GM12878 (cell line): Measurements from ENCODE around the gene MMP12.

Experiments
- EP300 ChIP-seq, 2 experiments: fragments of 150-350 bp in 1 of 2; IDR thresholded peaks; 2 replicates each; pipeline ENCODE4 v1.6.1; 2011 to 2012; ENCODE audit warnings: low read depth in 2 of 2, low read length in 2 of 2, borderline replicate concordance in 1 of 2, improper control_type of control experiment in 1 of 2, inconsistent platforms in 1 of 2; ENCODE audit not compliant: control insufficient read depth in 1 of 2
- MXI1 ChIP-seq: fragments of 150-350 bp; IDR thresholded peaks from 2 replicates; pipeline ENCODE4 v1.6.1; 2011; ENCODE audit warnings: low read depth, mild to moderate bottlenecking, inconsistent platforms, low read length, improper control_type of control experiment
- SMC3 ChIP-seq: IDR thresholded peaks from 2 replicates; pipeline ENCODE4 v1.6.1; 2011; ENCODE audit warnings: low read length, improper control_type of control experiment, borderline replicate concordance
- SUPT20H ChIP-seq: IDR thresholded peaks from 2 replicates; pipeline ENCODE4 v1.6.1; 2011; ENCODE audit warnings: low read depth, mild to moderate bottlenecking, low read length, moderate library complexity, borderline replicate concordance; ENCODE audit not compliant: control insufficient read depth
- TF ChIP-seq, protein P1 (sequence below), 3 experiments: IDR thresholded peaks in 2 of 3; conservative IDR thresholded peaks in 1 of 3; 2 replicates each; pipeline ENCODE4 v1.5.1; 2011; ENCODE audit warnings: low read depth in 3 of 3, low read length in 3 of 3, mild to moderate bottlenecking in 3 of 3, control low read depth in 2 of 3, moderate library complexity in 2 of 3, inconsistent platforms in 1 of 3, mixed read lengths in 1 of 3; ENCODE audit not compliant: control insufficient read depth in 2 of 3, insufficient read depth in 1 of 3; ENCODE audit errors: extremely low read depth in 1 of 3
- TF ChIP-seq, protein P2 (sequence below): IDR thresholded peaks from 2 replicates; pipeline ENCODE4 v1.6.1; 2012; ENCODE audit warnings: mild to moderate bottlenecking, low read depth, low read length
- TF ChIP-seq, protein P3 (sequence below): IDR thresholded peaks from 2 replicates; pipeline ENCODE4 v1.6.1; 2012; ENCODE audit warnings: low read depth, low read length, improper control_type of control experiment
- TF ChIP-seq, protein P4 (sequence below): IDR thresholded peaks from 2 replicates; pipeline ENCODE4 v1.6.1; 2012; ENCODE audit warnings: low read depth, low read length, improper control_type of control experiment
- TF ChIP-seq, protein P5 (sequence below): fragments of 450-650 bp; IDR thresholded peaks from 2 replicates; pipeline ENCODE4 v1.6.1; 2016; ENCODE audit warnings: mild to moderate bottlenecking, moderate library complexity, borderline replicate concordance

DNA sequence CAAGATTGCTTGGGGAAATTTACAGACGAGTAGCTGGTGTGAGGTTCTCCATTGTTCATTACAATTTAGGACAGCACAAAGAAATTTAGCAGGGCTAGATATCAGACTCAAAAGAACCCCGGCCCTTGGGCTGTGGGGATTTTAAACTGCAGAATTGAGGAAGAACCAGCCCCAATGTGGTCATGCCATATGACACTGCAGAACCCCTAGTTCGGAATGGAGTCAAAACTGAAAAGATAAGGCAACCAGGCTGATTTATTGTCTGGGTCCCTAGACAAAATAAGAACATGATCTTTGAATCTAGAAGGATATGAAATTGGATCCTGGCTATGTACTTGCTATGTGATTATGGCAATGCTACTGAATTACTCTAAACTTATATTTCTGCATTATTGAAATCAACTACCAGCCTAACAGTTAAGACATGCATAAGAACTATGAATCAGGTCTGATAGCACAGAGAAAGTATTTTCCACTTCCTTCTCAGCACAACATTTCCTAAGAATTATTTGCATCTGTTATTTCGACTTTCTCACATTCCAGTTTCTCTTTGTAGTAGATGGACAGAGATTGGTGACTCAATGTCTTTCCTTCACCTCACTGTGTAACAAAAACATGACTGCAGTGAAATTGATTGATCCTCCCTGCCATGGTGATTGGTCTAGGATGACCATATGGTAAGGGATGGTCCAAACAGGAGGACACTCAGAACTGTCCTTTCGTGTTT lies 44.6 kb downstream of the MMP12 start:
- TF ChIP-seq, protein P1, sequence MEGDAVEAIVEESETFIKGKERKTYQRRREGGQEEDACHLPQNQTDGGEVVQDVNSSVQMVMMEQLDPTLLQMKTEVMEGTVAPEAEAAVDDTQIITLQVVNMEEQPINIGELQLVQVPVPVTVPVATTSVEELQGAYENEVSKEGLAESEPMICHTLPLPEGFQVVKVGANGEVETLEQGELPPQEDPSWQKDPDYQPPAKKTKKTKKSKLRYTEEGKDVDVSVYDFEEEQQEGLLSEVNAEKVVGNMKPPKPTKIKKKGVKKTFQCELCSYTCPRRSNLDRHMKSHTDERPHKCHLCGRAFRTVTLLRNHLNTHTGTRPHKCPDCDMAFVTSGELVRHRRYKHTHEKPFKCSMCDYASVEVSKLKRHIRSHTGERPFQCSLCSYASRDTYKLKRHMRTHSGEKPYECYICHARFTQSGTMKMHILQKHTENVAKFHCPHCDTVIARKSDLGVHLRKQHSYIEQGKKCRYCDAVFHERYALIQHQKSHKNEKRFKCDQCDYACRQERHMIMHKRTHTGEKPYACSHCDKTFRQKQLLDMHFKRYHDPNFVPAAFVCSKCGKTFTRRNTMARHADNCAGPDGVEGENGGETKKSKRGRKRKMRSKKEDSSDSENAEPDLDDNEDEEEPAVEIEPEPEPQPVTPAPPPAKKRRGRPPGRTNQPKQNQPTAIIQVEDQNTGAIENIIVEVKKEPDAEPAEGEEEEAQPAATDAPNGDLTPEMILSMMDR (IDR thresholded peaks at IDR 0.05 in 2 of 3, conservative IDR thresholded peaks at IDR 0.05 in 1 of 3; ENCODE audit: control insufficient read depth in 2 of 3, extremely low read depth in 1 of 3, insufficient read depth in 1 of 3, low read depth in 3 of 3, low read length in 3 of 3) = no peak
- TF ChIP-seq EP300 (IDR thresholded peaks at IDR 0.05; ENCODE audit: borderline replicate concordance in 1 of 2, control insufficient read depth in 1 of 2, low read depth in 2 of 2, low read length in 2 of 2) (no peak), SMC3 (no peak), MXI1 (no peak), SUPT20H (no peak)
- TF ChIP-seq, protein P2, sequence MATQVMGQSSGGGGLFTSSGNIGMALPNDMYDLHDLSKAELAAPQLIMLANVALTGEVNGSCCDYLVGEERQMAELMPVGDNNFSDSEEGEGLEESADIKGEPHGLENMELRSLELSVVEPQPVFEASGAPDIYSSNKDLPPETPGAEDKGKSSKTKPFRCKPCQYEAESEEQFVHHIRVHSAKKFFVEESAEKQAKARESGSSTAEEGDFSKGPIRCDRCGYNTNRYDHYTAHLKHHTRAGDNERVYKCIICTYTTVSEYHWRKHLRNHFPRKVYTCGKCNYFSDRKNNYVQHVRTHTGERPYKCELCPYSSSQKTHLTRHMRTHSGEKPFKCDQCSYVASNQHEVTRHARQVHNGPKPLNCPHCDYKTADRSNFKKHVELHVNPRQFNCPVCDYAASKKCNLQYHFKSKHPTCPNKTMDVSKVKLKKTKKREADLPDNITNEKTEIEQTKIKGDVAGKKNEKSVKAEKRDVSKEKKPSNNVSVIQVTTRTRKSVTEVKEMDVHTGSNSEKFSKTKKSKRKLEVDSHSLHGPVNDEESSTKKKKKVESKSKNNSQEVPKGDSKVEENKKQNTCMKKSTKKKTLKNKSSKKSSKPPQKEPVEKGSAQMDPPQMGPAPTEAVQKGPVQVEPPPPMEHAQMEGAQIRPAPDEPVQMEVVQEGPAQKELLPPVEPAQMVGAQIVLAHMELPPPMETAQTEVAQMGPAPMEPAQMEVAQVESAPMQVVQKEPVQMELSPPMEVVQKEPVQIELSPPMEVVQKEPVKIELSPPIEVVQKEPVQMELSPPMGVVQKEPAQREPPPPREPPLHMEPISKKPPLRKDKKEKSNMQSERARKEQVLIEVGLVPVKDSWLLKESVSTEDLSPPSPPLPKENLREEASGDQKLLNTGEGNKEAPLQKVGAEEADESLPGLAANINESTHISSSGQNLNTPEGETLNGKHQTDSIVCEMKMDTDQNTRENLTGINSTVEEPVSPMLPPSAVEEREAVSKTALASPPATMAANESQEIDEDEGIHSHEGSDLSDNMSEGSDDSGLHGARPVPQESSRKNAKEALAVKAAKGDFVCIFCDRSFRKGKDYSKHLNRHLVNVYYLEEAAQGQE = no peak
- TF ChIP-seq, protein P3, sequence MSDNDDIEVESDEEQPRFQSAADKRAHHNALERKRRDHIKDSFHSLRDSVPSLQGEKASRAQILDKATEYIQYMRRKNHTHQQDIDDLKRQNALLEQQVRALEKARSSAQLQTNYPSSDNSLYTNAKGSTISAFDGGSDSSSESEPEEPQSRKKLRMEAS = no peak
- TF ChIP-seq, protein P4, sequence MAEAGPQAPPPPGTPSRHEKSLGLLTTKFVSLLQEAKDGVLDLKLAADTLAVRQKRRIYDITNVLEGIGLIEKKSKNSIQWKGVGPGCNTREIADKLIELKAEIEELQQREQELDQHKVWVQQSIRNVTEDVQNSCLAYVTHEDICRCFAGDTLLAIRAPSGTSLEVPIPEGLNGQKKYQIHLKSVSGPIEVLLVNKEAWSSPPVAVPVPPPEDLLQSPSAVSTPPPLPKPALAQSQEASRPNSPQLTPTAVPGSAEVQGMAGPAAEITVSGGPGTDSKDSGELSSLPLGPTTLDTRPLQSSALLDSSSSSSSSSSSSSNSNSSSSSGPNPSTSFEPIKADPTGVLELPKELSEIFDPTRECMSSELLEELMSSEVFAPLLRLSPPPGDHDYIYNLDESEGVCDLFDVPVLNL = no peak
- TF ChIP-seq, protein P5, sequence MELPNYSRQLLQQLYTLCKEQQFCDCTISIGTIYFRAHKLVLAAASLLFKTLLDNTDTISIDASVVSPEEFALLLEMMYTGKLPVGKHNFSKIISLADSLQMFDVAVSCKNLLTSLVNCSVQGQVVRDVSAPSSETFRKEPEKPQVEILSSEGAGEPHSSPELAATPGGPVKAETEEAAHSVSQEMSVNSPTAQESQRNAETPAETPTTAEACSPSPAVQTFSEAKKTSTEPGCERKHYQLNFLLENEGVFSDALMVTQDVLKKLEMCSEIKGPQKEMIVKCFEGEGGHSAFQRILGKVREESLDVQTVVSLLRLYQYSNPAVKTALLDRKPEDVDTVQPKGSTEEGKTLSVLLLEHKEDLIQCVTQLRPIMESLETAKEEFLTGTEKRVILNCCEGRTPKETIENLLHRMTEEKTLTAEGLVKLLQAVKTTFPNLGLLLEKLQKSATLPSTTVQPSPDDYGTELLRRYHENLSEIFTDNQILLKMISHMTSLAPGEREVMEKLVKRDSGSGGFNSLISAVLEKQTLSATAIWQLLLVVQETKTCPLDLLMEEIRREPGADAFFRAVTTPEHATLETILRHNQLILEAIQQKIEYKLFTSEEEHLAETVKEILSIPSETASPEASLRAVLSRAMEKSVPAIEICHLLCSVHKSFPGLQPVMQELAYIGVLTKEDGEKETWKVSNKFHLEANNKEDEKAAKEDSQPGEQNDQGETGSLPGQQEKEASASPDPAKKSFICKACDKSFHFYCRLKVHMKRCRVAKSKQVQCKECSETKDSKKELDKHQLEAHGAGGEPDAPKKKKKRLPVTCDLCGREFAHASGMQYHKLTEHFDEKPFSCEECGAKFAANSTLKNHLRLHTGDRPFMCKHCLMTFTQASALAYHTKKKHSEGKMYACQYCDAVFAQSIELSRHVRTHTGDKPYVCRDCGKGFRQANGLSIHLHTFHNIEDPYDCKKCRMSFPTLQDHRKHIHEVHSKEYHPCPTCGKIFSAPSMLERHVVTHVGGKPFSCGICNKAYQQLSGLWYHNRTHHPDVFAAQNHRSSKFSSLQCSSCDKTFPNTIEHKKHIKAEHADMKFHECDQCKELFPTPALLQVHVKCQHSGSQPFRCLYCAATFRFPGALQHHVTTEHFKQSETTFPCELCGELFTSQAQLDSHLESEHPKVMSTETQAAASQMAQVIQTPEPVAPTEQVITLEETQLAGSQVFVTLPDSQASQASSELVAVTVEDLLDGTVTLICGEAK = no peak
